Esophagus squamous epithelium (tissue), 4 donors: ENCODE results near the gene SOCS1.
A peak's percentile ranks its signal among the peaks of the same experiment; 100 is the strongest.

Source experiments
- CTCF ChIP-seq, 6 experiments: fragments of 450-650 bp in 4 of 6; fragments of 200-600 bp in 2 of 6; sonication (generic) in 2 of 6; IDR thresholded peaks; one replicate each; pipeline ENCODE4 v1.5.1; 2016 to 2019; ENCODE audit warnings: antibody characterized with exemption in 6 of 6, mild to moderate bottlenecking in 4 of 6, moderate library complexity in 4 of 6
- POLR2A ChIP-seq, 4 donors: fragments of 450-650 bp; IDR thresholded peaks; one replicate each; pipeline ENCODE4 v1.6.1; 2017; ENCODE audit warnings: antibody characterized with exemption in 4 of 4, mild to moderate bottlenecking in 4 of 4, moderate library complexity in 3 of 4

DNA sequence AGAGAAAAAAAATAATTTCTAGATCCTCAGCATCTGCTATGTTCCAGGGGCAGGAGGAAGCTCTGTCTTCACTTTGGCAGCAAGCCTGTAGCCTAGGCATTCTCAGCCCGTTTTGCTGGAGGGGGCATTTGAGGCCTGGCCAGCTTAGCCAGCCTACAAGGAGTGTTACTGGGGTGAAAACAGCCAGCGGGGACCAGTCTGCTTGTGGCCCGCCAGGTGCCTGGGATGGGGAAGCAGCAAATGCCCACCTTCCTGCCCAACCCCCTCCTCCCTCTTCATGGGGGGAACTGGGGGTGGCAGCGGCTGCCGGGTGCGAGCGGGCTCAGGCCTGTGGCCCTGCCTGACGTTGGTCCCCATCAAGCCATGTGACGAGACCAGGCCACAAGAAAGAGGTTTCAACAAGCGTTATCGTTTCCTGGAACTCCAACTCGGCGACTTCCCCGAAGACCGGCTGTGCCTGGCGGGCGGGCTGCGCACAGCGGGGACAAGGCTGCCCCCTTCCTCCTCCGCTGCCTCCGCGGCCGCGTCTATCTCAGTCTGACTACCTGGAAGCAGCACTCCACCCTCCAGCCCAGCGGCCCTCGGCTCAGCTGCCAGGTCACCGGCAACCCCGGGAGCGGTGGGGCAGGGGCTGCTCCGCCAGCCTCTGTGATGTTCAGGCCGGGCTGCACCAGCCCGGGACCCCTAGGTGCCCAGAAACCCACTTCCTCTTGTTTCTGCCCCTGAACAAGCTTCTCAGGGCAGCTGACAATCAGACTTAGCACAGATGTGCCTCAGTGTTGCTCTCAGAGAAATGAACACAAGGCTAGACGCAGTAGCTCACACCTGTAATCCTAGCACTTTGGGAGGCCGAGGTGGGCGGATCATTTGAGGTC is 22.9 kb downstream of the SOCS1 start:
- TF ChIP-seq CTCF (IDR thresholded peaks at IDR 0.05) (no peak), POLR2A (IDR thresholded peaks at IDR 0.05) (peak in 1 of 4 donors; percentile 47)
